Measurements from ENCODE around the gene CSNK1G2. TPM values are rescaled to one million over a fixed set of nuclear protein-coding genes. Genes with fewer than 3 reads are reported as not detected.

CSNK1G2 gene
- total and polyA plus RNA-seq, 2 of the 13 experiments (the other 11 are each of a cell fraction or from before 2014, with no cell fraction given), result 53.8 to 72.5 TPM

DNA sequence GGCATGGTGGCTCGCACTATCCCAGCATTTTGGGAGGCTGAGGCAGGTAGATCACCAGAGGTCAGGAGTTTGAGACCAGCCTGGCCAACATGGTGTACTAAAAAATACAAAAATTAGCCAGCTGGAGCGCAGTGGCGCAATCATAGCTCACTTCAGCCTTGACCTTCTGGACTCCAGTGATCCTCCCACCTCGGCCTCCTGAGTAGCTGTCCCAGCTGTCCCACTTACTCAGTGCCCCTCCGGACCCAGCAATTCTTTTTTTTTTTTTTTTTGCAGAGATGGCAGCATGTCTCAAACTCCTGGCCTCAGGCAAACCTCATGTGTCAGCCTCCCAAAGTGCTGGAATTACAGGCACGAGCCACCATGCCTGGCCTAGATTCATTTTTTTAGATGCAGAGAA, 38.0 kb upstream of the CSNK1G2 start (continued):
- TF ChIP-seq, protein P1, sequence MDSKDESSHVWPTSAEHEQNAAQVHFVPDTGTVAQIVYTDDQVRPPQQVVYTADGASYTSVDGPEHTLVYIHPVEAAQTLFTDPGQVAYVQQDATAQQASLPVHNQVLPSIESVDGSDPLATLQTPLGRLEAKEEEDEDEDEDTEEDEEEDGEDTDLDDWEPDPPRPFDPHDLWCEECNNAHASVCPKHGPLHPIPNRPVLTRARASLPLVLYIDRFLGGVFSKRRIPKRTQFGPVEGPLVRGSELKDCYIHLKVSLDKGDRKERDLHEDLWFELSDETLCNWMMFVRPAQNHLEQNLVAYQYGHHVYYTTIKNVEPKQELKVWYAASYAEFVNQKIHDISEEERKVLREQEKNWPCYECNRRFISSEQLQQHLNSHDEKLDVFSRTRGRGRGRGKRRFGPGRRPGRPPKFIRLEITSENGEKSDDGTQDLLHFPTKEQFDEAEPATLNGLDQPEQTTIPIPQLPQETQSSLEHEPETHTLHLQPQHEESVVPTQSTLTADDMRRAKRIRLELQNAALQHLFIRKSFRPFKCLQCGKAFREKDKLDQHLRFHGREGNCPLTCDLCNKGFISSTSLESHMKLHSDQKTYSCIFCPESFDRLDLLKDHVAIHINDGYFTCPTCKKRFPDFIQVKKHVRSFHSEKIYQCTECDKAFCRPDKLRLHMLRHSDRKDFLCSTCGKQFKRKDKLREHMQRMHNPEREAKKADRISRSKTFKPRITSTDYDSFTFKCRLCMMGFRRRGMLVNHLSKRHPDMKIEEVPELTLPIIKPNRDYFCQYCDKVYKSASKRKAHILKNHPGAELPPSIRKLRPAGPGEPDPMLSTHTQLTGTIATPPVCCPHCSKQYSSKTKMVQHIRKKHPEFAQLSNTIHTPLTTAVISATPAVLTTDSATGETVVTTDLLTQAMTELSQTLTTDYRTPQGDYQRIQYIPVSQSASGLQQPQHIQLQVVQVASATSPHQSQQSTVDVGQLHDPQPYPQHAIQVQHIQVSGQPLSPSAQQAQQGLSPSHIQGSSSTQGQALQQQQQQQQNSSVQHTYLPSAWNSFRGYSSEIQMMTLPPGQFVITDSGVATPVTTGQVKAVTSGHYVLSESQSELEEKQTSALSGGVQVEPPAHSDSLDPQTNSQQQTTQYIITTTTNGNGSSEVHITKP (CRISPR knock-in tag; IDR thresholded peaks at IDR 0.05; ENCODE audit: low read depth), result no peak
- TF ChIP-seq, protein P2, sequence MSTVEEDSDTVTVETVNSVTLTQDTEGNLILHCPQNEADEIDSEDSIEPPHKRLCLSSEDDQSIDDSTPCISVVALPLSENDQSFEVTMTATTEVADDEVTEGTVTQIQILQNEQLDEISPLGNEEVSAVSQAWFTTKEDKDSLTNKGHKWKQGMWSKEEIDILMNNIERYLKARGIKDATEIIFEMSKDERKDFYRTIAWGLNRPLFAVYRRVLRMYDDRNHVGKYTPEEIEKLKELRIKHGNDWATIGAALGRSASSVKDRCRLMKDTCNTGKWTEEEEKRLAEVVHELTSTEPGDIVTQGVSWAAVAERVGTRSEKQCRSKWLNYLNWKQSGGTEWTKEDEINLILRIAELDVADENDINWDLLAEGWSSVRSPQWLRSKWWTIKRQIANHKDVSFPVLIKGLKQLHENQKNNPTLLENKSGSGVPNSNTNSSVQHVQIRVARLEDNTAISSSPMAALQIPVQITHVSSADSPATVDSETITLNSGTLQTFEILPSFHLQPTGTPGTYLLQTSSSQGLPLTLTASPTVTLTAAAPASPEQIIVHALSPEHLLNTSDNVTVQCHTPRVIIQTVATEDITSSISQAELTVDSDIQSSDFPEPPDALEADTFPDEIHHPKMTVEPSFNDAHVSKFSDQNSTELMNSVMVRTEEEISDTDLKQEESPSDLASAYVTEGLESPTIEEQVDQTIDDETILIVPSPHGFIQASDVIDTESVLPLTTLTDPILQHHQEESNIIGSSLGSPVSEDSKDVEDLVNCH (CRISPR knock-in tag; IDR thresholded peaks at IDR 0.05), result no peak
- TF ChIP-seq STAT5B (CRISPR knock-in tag; IDR thresholded peaks at IDR 0.05), result no peak
- TF ChIP-seq ZNF343 (CRISPR knock-in tag; IDR thresholded peaks at IDR 0.05), result no peak
- TF ChIP-seq CAMTA2 (CRISPR knock-in tag; IDR thresholded peaks at IDR 0.05; ENCODE audit: borderline replicate concordance), result no peak
- TF ChIP-seq ARID2 (CRISPR knock-in tag; IDR thresholded peaks at IDR 0.05; ENCODE audit: borderline replicate concordance), result no peak
- TF ChIP-seq ONECUT2 (CRISPR knock-in tag; IDR thresholded peaks at IDR 0.05), result no peak
- TF ChIP-seq GPN1 (CRISPR knock-in tag; IDR thresholded peaks at IDR 0.05; ENCODE audit: borderline replicate concordance), result no peak
- TF ChIP-seq PITX1 (CRISPR knock-in tag; IDR thresholded peaks at IDR 0.05), result no peak
- no peak for TF ChIP-seq SSRP1 (CRISPR knock-in tag; IDR thresholded peaks at IDR 0.05)
- no peak for TF ChIP-seq ZNF431 (CRISPR knock-in tag; IDR thresholded peaks at IDR 0.05; ENCODE audit: borderline replicate concordance, low read depth)
- no peak for TF ChIP-seq ZNF256 (CRISPR knock-in tag; conservative IDR thresholded peaks at IDR 0.05)
- TF ChIP-seq ZNF776 (CRISPR knock-in tag; IDR thresholded peaks at IDR 0.05), result no peak
- TF ChIP-seq PAWR (CRISPR knock-in tag; IDR thresholded peaks at IDR 0.05; ENCODE audit: borderline replicate concordance), result no peak
- TF ChIP-seq NCOA5 (CRISPR knock-in tag; IDR thresholded peaks at IDR 0.05), result no peak
- TF ChIP-seq, protein P3, sequence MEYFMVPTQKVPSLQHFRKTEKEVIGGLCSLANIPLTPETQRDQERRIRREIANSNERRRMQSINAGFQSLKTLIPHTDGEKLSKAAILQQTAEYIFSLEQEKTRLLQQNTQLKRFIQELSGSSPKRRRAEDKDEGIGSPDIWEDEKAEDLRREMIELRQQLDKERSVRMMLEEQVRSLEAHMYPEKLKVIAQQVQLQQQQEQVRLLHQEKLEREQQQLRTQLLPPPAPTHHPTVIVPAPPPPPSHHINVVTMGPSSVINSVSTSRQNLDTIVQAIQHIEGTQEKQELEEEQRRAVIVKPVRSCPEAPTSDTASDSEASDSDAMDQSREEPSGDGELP (IDR thresholded peaks at IDR 0.05; ENCODE audit: borderline replicate concordance, low read depth), result peak; percentile 92
